ENCODE results near the gene LUC7L3.

Gene LUC7L3

DNA sequence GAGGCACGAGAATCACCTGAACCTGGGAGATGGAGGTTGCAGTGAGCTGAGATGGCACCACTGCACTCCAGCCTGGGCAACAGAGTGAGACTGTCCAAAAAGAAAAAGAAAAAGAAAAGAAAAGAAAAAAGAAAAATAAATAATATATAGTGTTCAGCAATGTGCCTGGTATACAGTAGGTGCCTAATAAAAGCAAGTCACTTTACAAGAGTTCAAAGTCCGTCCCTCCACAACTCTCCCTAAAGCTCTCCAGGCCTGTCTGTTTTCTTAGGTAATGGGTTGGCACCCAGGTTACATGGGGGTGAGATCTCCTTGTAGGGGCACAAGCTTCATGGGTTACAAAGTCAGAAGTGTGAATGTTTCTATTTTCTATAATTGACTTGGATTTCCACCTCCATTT, 64.5 kb downstream of the LUC7L3 start:
- TF ChIP-seq, protein P1, sequence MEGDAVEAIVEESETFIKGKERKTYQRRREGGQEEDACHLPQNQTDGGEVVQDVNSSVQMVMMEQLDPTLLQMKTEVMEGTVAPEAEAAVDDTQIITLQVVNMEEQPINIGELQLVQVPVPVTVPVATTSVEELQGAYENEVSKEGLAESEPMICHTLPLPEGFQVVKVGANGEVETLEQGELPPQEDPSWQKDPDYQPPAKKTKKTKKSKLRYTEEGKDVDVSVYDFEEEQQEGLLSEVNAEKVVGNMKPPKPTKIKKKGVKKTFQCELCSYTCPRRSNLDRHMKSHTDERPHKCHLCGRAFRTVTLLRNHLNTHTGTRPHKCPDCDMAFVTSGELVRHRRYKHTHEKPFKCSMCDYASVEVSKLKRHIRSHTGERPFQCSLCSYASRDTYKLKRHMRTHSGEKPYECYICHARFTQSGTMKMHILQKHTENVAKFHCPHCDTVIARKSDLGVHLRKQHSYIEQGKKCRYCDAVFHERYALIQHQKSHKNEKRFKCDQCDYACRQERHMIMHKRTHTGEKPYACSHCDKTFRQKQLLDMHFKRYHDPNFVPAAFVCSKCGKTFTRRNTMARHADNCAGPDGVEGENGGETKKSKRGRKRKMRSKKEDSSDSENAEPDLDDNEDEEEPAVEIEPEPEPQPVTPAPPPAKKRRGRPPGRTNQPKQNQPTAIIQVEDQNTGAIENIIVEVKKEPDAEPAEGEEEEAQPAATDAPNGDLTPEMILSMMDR (conservative IDR thresholded peaks at IDR 0.05), result no peak
- no peak overlapping the region for H3K27ac ChIP-seq

DNA sequence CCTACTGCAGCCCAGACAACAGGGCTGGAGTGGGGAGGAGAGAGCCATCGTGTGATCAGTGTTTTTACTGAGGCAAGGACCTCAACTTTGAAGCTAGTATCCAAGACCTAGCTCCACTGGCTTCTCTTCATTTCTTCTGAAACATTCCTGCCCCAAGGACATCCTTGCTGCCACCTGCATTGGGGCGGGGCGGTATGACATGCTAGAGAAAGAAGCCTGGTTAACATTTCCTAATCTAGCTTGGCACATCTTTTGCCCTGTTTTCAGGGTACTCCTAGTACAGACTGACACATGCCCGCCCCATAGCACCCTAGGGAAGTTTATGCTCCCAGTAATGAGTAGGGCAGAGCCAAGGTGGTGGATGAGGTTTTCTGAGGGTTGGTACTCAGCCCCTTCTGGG, 65.7 kb downstream of the LUC7L3 start:
- TF ChIP-seq, protein P1 (conservative IDR thresholded peaks at IDR 0.05), result no peak
- H3K27ac ChIP-seq, result no peak overlapping the region

DNA sequence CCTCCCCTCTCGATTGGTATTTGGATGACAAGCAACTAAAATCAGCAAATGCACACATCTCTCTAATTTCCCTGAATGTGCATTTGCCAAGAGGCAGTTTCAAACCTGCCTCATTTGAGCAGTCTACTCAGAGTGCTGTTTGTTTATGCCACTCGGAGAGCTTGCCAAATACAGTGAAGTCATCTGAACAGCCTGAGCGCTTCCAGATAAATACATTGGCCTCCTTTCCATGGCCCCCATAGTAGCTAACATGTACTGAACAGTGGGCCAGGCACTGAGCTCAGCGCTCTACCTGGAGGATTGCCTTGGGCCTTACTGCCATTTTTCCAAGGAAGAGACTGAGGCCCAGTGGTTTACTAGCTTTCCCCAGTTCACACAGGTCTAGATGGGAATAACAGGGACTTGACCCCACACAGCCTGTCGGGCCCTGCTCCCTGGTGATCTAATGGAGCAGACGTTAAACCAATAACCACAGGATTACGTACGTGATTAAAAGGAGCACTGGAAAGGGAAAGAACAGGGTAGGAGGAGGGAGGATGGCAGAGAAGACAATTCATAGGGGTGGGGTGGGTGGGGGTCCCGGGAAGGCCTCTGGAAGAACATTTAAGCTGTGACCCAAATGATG, 66.7 kb downstream of the LUC7L3 start:
- no peak overlapping the region for H3K27ac ChIP-seq
- TF ChIP-seq, protein P1 (conservative IDR thresholded peaks at IDR 0.05), result no peak

DNA sequence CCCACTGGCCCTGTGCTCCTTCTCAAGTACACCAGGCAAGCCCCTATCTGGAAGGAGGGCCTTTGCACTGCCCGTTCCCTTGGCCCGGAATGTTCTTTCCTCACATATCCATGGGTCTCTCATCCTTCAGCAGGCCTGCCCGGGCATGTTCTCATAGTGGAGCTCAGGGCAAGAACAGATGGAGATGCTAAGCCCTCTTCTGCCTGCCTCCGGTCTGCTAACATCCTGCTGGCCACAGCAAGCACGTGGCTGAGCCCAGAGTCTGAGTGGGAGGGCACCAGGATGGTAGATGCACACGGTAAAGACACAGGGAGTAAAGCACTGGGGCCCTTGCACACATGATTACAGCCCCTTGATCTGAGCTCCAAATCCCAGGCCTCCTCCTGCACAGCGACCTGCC, 67.7 kb downstream of the LUC7L3 start:
- H3K27ac ChIP-seq, result no peak overlapping the region
- TF ChIP-seq, protein P1 (conservative IDR thresholded peaks at IDR 0.05), result no peak

DNA sequence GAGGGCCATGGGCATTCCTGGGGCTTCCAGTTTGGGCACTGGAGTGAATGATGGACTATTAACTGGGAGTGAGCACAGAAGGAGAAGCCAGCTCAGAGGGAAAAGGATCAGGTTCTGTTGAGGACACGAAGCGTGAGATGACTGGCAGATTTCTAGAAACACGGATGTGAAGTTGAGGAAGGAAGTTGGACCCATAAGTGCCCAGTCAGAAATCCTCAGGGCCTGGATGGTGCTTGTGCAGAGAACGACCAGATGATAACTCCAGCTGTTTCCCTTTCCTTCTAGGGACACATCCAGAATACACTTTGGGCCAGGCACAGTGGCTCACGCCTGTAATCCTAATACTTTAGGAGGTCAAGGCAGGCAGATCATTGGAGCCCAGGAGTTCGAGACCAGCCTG, 71.2 kb downstream of the LUC7L3 start:
- TF ChIP-seq, protein P1 (conservative IDR thresholded peaks at IDR 0.05), result no peak
- H3K27ac ChIP-seq, result no peak overlapping the region

DNA sequence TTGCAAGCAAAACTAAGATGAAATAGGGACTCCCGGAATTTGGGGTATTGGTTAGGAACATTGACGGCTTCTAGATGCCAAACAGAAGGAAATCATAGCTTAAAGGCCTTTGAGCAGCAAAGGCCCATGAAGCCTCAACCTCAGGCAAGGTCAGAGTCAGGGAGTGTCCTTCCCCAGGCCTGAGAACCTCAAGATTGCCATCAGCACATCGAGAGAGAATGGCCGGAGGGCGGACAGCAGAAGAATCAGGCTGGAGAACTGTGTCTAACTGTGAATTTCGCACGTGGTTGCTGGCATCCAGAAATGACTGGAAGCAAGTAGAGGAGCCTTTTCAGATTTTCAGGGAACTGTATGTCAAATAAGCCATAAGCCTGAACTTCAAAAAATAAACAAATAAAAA, 72.7 kb downstream of the LUC7L3 start:
- TF ChIP-seq, protein P1 (conservative IDR thresholded peaks at IDR 0.05), result no peak
- H3K27ac ChIP-seq, result no peak overlapping the region

DNA sequence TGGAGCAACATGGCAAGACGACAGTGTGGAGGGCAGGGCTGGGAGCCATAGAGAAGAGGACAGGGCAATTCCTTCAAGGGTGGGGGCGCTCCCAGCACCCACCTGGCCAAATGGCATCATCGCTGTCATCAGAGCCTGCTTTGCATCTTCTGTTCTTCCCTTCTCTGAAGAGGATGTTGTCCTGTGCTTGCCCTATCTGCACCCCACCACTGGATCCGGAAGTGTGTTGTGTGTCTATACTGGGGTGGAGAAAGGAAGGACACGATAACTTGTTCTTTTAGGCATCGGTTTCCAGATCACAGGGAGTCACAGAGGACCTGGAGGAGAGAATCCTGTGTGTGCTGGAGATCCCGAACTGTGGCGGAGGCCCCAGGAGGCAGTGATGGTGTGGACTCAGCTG, 73.6 kb downstream of the LUC7L3 start:
- H3K27ac ChIP-seq, result no peak overlapping the region
- TF ChIP-seq, protein P1 (conservative IDR thresholded peaks at IDR 0.05), result no peak
